Epithelial cell of esophagus (primary cell): ENCODE data around the gene JAKMIP3.

Source experiments
- DNase-seq: peaks from one replicate; pipeline ENCODE4 v3.0.0; 2010; ENCODE audit warnings: low read depth
- H3K4me3 ChIP-seq: 2 replicates; pipeline ENCODE4 v1.5.1; 2011; ENCODE audit warnings: mild to moderate bottlenecking, low read length, control low read depth
- TF ChIP-seq, protein P1 (sequence below): IDR thresholded peaks from 2 replicates; pipeline ENCODE4 v1.5.1; 2011; ENCODE audit warnings: low read depth, mild to moderate bottlenecking, low read length, control low read depth, inconsistent platforms; ENCODE audit not compliant: insufficient read depth; ENCODE audit errors: missing control alignments

JAKMIP3 gene

DNA sequence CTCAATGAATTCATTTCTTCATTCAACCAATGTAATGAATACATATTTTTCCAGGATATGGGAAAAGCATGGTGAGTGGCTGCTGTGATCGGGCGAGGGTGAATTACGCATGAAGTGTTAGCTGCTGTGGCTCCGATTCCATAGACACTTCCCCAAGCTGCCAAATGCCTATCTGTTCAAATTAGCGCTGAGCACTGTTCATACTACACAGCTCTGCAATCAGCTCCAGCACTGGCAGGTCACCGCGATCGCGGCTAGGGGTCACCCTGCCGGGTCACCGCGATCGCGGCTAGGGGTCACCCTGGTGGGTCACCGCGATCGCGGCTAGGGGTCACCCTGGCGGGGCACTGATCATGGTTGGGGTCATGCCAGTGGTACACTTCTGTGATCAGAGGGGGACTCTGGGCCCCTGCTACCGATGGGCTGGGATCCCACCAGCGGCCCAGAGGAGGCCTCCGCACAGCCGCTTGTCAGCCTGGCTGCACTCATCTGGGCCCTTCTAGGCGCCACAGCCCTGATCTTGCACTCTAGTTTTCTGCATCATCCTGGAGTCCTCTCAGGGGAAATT is 49.3 kb downstream of the JAKMIP3 start:
- TF ChIP-seq, protein P1, sequence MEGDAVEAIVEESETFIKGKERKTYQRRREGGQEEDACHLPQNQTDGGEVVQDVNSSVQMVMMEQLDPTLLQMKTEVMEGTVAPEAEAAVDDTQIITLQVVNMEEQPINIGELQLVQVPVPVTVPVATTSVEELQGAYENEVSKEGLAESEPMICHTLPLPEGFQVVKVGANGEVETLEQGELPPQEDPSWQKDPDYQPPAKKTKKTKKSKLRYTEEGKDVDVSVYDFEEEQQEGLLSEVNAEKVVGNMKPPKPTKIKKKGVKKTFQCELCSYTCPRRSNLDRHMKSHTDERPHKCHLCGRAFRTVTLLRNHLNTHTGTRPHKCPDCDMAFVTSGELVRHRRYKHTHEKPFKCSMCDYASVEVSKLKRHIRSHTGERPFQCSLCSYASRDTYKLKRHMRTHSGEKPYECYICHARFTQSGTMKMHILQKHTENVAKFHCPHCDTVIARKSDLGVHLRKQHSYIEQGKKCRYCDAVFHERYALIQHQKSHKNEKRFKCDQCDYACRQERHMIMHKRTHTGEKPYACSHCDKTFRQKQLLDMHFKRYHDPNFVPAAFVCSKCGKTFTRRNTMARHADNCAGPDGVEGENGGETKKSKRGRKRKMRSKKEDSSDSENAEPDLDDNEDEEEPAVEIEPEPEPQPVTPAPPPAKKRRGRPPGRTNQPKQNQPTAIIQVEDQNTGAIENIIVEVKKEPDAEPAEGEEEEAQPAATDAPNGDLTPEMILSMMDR, result no peak
- no peak for DNase-seq
- H3K4me3 ChIP-seq, result no peak overlapping the region
